Endothelial cell of umbilical vein (primary cell): ENCODE data around the gene WNT8B. TPM values are rescaled to one million over a fixed set of nuclear protein-coding genes. Genes with fewer than 3 reads are reported as not detected.

Source experiments
- BruUV-seq: library from RNA; stranded (reverse); fragments of 400-500 nt; replicated peaks from 2 replicates; lab custom pipeline; 2021; lab: Mats Ljungman, UMichigan
- CTCF ChIA-PET: fragments of 300-600, 350-600 bp; sonication (Branson Sonifier 250); formaldehyde crosslinking; loops from one replicate; lab custom pipeline; 2021; ENCODE audit warnings: antibody characterized with exemption, inconsistent platforms; lab: Charles Lee
- POLR2A ChIA-PET: fragments of 300-600, 350-600 bp; sonication (Branson Sonifier 250); formaldehyde crosslinking; loops from one replicate; lab custom pipeline; 2021; ENCODE audit warnings: antibody characterized with exemption, inconsistent platforms; lab: Charles Lee
- DNase-seq: peaks from one replicate; pipeline ENCODE4 v3.0.0-alpha.2; 2011; ENCODE audit warnings: low read depth, low spot score
- FAIRE-seq: peaks from 2 replicates; lab custom pipeline; 2011; peaks lifted over from hg19 to GRCh38; lab: Jason Lieb, UNC
- H2AFZ ChIP-seq: 2 replicates; pipeline ENCODE4 v1.6.0; 2012; ENCODE audit warnings: low read depth, low read length, control low read depth, inconsistent platforms
- H3K27ac ChIP-seq: 2 replicates; pipeline ENCODE4 v1.5.1; 2011; ENCODE audit warnings: low read depth, mild to moderate bottlenecking, control low read depth, low read length, moderate library complexity; ENCODE audit not compliant: insufficient read depth
- H3K27me3 ChIP-seq, 2 experiments: 2 replicates each; pipeline versions ENCODE4 v1.6.0 to v1.6.1; 2011; ENCODE audit warnings: low read length in 2 of 2, mixed read lengths in 1 of 2; ENCODE audit not compliant: control insufficient read depth in 2 of 2, insufficient read depth in 2 of 2
- H3K36me3 ChIP-seq, 2 experiments: 2 replicates in 1 of 2; 3 replicates in 1 of 2; pipeline ENCODE4 v1.5.1; 2011; ENCODE audit warnings: low read length in 2 of 2, mild to moderate bottlenecking in 1 of 2, moderate library complexity in 1 of 2; ENCODE audit not compliant: control insufficient read depth in 2 of 2, insufficient read depth in 2 of 2; ENCODE audit errors: extremely low read depth in 1 of 2
- H3K4me1 ChIP-seq: 3 replicates; pipeline ENCODE4 v1.5.1; 2011; ENCODE audit warnings: mild to moderate bottlenecking, low read length; ENCODE audit not compliant: control insufficient read depth, insufficient read depth; ENCODE audit errors: extremely low read depth
- H3K4me2 ChIP-seq: 2 replicates; pipeline ENCODE4 v1.6.1; 2011; ENCODE audit warnings: low read length, control low read depth, mixed read lengths; ENCODE audit not compliant: insufficient read depth
- H3K4me3 ChIP-seq, 3 experiments: fragments of 200-600 bp in 1 of 3; sonication (generic), shearing (Covaris generic) in 1 of 3; replicated peaks in 1 of 3; 2 replicates each; pipeline ENCODE4 v1.5.1; 2011 to 2016; ENCODE audit warnings: control low read depth in 3 of 3, low read length in 3 of 3, mild to moderate bottlenecking in 2 of 3, inconsistent platforms in 1 of 3, low read depth in 1 of 3, moderate library complexity in 1 of 3; ENCODE audit not compliant: insufficient read depth in 1 of 3
- H3K79me2 ChIP-seq: 2 replicates; pipeline ENCODE4 v1.6.0; 2012; ENCODE audit warnings: low read length, inconsistent platforms; ENCODE audit not compliant: control insufficient read depth, insufficient read depth
- H3K9ac ChIP-seq: replicated peaks from 2 replicates; pipeline ENCODE3; 2011; ENCODE audit warnings: low read length, control low read depth; ENCODE audit not compliant: insufficient read depth; ENCODE audit errors: extremely low read depth
- H3K9me1 ChIP-seq: replicated peaks from 3 replicates; pipeline ENCODE4 v1.6.0; 2011; ENCODE audit warnings: mild to moderate bottlenecking, low read length; ENCODE audit not compliant: control insufficient read depth, insufficient read depth; ENCODE audit errors: extremely low read depth
- H3K9me3 ChIP-seq: replicated peaks from 2 replicates; pipeline ENCODE4 v1.5.1; 2012; ENCODE audit warnings: low read length, inconsistent platforms; ENCODE audit not compliant: control insufficient read depth, insufficient read depth
- H4K20me1 ChIP-seq: replicated peaks from 2 replicates; pipeline ENCODE3; 2011; ENCODE audit warnings: mild to moderate bottlenecking, low read length; ENCODE audit not compliant: control insufficient read depth, insufficient read depth; ENCODE audit errors: extremely low read depth
- CTCF ChIP-seq, 2 donors: IDR thresholded peaks; 1 replicate in 1 of 2; 2 replicates in 1 of 2; pipeline ENCODE4 v1.5.1; 2011; ENCODE audit warnings: low read length in 2 of 2, mild to moderate bottlenecking in 2 of 2, moderate library complexity in 2 of 2, control low read depth in 1 of 2, inconsistent platforms in 1 of 2, low read depth in 1 of 2; ENCODE audit not compliant: insufficient read depth in 1 of 2; ENCODE audit errors: extremely low read depth in 1 of 2
- EZH2 ChIP-seq: IDR thresholded peaks from 2 replicates; pipeline ENCODE4 v1.6.1; 2012; ENCODE audit warnings: borderline replicate concordance, low read depth, mild to moderate bottlenecking, moderate library complexity, low read length, inconsistent platforms; ENCODE audit not compliant: severe bottlenecking
- FOS ChIP-seq: IDR thresholded peaks from 2 replicates; pipeline ENCODE4 v1.6.1; 2011; ENCODE audit warnings: mild to moderate bottlenecking, low read length, moderate library complexity, borderline replicate concordance; ENCODE audit not compliant: insufficient read depth
- JUN ChIP-seq: IDR thresholded peaks from 2 replicates; pipeline ENCODE4 v1.6.1; 2011; ENCODE audit warnings: borderline replicate concordance, low read depth; ENCODE audit not compliant: insufficient read length, insufficient read depth
- MAX ChIP-seq: IDR thresholded peaks from 2 replicates; pipeline ENCODE4 v1.6.1; 2011; ENCODE audit not compliant: insufficient read depth, insufficient read length
- MYC ChIP-seq: IDR thresholded peaks from one replicate; pipeline ENCODE4 v1.6.1; 2011; ENCODE audit warnings: mild to moderate bottlenecking, low read depth, low read length
- POLR2A ChIP-seq: IDR thresholded peaks from 2 replicates; pipeline ENCODE4 v1.6.1; 2012; ENCODE audit warnings: low read depth, mild to moderate bottlenecking, control low read depth, low read length
- dilution Hi-C: fragments of 300-500 bp; cut with MboI; formaldehyde crosslinking; loops from one replicate; pipeline ENCODE4 v1.15.0; 2019; ENCODE audit warnings: low sequenced_read_pairs; ENCODE audit not compliant: extremely low pct_ligation_motif_present
- intact Hi-C: fragments of 100-400 bp; cut with micrococcal nuclease; formaldehyde crosslinking; loops from one replicate; pipeline ENCODE4 v1.10.0; 2022
- polyA plus RNA-seq, 4 experiments: library from polyadenylated mRNA; depleted of rRNA in 3 of 4; stranded (reverse) in 3 of 4; unstranded in 1 of 4; fragments of >200 nt; gene quantifications; 2 replicates each; pipeline versions ENCODE4 v1.2.1 to v1.2.3, GENCODE V29; 2011 to 2012; ENCODE audit warnings: missing spikeins in 1 of 4
- total RNA-seq: library from RNA; stranded (reverse); gene quantifications from 2 replicates; pipeline ENCODE4 v1.2.3, GENCODE V29; 2021

The WNT8B gene
- total and polyA plus RNA-seq, 2 donors (not counting 3 experiments of a cell fraction or from before 2014, with no cell fraction given) = not detected

GRCh38 chr10:100506596-100507356 lies 44.0 kb downstream of the WNT8B start:
- no peak overlapping the region for H3K27ac ChIP-seq
- no peak overlapping the region for H3K4me2 ChIP-seq
- H3K79me2 ChIP-seq = no peaks in the 10 kb centered on the region
- no peaks in the 10 kb centered on the region for H3K27me3 ChIP-seq
- ChIA-PET POLR2A (no interaction called here), CTCF (interaction anchor here (1.0 to 2.8 kb wide), 3 partner anchors 11 to 170 kb away, joined by 5 to 53 read pairs (median 22); no protein-coding TSS in a partner anchor)
- TF ChIP-seq MYC = no peak
- no peak for TF ChIP-seq MAX
- no peak for TF ChIP-seq FOS
- no peak for TF ChIP-seq JUN
- no peak for TF ChIP-seq EZH2
- no peak for TF ChIP-seq CTCF (IDR thresholded peaks at IDR 0.05; ENCODE audit: extremely low read depth in 1 of 2, insufficient read depth in 1 of 2, low read depth in 1 of 2, low read length in 2 of 2)
- no peak for TF ChIP-seq POLR2A
- no peak overlapping the region for H2AFZ ChIP-seq
- peaks cover 0 to 2% of the 10 kb centered on the region in 2 experiments for H3K36me3 ChIP-seq
- no peak for DNase-seq
- FAIRE-seq = no peak
- no peaks in the 10 kb centered on the region for H3K9me3 ChIP-seq
- H3K4me3 ChIP-seq = no peak overlapping the region
- H3K4me1 ChIP-seq = no peaks in the 10 kb centered on the region
- intact Hi-C loops (no loop called here), dilution Hi-C loops (no loop called here)
- no TSS peak for BruUV-seq
- H4K20me1 ChIP-seq = no peaks in the 10 kb centered on the region
- H3K9me1 ChIP-seq = no peaks in the 10 kb centered on the region
- no peak overlapping the region for H3K9ac ChIP-seq
